Measurements from ENCODE around the gene WLS. TPM values are rescaled to one million over a fixed set of nuclear protein-coding genes. Genes with fewer than 3 reads are reported as not detected.

WLS gene
- total RNA-seq, 1 donor from 2014 or later: 187 TPM

DNA sequence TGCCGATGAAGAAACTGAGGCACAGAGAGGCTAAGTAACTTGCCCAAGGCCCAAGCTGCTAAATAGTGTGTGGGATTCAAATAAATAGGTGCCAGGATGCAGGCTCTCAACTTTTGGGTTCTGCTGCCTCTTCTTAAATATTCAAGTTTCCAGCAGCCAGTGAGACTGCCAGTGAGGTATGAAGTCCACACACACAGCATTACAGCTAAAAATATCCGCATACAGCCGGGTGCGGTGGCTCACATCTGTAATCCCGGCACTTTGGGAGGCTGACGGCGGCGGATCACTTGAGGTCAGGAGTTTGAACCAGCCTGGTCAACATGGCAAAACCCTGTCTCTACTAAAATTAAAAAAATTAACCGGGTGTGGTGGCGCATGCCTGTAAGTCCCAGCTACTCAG, 103.5 kb downstream of the WLS start:
- Mint-ChIP-seq H3K4me3 (ENCODE audit: unreplicated experiment) (no peak overlapping the region), H3K27ac (ENCODE audit: unreplicated experiment) (no peak overlapping the region), H3K27me3 (ENCODE audit: low read depth, unreplicated experiment) (no peaks in the 10 kb centered on the region), H3K4me1 (ENCODE audit: low read depth, unreplicated experiment) (peaks cover 16% of the 10 kb centered on the region), H3K9me3 (ENCODE audit: unreplicated experiment) (no peaks in the 10 kb centered on the region), H3K36me3 (ENCODE audit: low read depth, unreplicated experiment) (peaks cover 24% of the 10 kb centered on the region)
- Histone ChIP-seq H3K4me1 (ENCODE audit: insufficient read depth, low read length) (peaks cover 13% of the 10 kb centered on the region), H3K4me3 (ENCODE audit: insufficient read depth, low read depth, low read length) (no peak overlapping the region), H3K9ac (ENCODE audit: low read length) (no peak overlapping the region), H3K27me3 (ENCODE audit: insufficient read depth, low read length) (no peaks in the 10 kb centered on the region), H3K36me3 (ENCODE audit: insufficient read depth, low read length) (peaks cover 67% of the 10 kb centered on the region), H2AFZ (ENCODE audit: low read depth, low read length) (no peak overlapping the region), H3K79me2 (ENCODE audit: insufficient read depth, low read length) (no peaks in the 10 kb centered on the region), H4K20me1 (ENCODE audit: insufficient read depth, low read length) (peaks cover 5% of the 10 kb centered on the region), H3K4me2 (ENCODE audit: low read length) (no peak overlapping the region), H3K9me3 (ENCODE audit: insufficient read depth, low read depth, low read length) (no peaks in the 10 kb centered on the region), H3K27ac (ENCODE audit: low read depth, low read length) (peak overlapping the region; percentile 6)
- TF ChIP-seq EZH2 (IDR thresholded peaks at IDR 0.05; ENCODE audit: insufficient read depth, low read length): no peak
- TF ChIP-seq, protein P1, sequence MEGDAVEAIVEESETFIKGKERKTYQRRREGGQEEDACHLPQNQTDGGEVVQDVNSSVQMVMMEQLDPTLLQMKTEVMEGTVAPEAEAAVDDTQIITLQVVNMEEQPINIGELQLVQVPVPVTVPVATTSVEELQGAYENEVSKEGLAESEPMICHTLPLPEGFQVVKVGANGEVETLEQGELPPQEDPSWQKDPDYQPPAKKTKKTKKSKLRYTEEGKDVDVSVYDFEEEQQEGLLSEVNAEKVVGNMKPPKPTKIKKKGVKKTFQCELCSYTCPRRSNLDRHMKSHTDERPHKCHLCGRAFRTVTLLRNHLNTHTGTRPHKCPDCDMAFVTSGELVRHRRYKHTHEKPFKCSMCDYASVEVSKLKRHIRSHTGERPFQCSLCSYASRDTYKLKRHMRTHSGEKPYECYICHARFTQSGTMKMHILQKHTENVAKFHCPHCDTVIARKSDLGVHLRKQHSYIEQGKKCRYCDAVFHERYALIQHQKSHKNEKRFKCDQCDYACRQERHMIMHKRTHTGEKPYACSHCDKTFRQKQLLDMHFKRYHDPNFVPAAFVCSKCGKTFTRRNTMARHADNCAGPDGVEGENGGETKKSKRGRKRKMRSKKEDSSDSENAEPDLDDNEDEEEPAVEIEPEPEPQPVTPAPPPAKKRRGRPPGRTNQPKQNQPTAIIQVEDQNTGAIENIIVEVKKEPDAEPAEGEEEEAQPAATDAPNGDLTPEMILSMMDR (IDR thresholded peaks at IDR 0.05; ENCODE audit: insufficient read depth, low read depth, low read length): no peak
- FAIRE-seq: no peak
- no peak for DNase-seq (ENCODE audit: low read depth)

DNA sequence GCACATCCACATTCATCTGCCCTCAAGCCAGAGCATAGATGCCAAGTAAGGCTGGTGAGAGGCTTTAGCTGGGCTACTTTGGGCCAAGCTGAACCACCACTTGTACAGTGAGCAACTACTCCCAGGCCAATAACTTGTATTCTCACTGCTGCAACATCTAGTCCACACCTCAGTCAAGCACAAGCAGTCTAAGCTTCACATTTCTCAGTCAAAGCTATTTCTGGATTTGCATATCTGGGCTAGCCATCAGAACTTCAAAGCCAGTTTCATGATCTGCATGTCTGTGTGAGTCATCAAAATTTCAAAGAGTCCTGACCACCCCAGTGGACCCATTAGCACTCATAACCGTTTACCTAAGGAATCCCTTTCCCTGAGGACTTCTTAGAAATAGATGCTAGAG, 104.2 kb downstream of the WLS start:
- no peaks in the 10 kb centered on the region for H3K9me3 ChIP-seq (ENCODE audit: insufficient read depth, low read depth, low read length)
- no peaks in the 10 kb centered on the region for H3K79me2 ChIP-seq (ENCODE audit: insufficient read depth, low read length)
- H3K4me1 ChIP-seq (ENCODE audit: insufficient read depth, low read length): peaks cover 13% of the 10 kb centered on the region
- peaks cover 64% of the 10 kb centered on the region for H3K36me3 ChIP-seq (ENCODE audit: insufficient read depth, low read length)
- Mint-ChIP-seq H3K4me3 (ENCODE audit: unreplicated experiment) (no peak overlapping the region), H3K27ac (ENCODE audit: unreplicated experiment) (peak overlapping the region; percentile 79), H3K4me1 (ENCODE audit: low read depth, unreplicated experiment) (peaks cover 16% of the 10 kb centered on the region), H3K9me3 (ENCODE audit: unreplicated experiment) (no peaks in the 10 kb centered on the region), H3K36me3 (ENCODE audit: low read depth, unreplicated experiment) (peaks cover 17% of the 10 kb centered on the region), H3K27me3 (ENCODE audit: low read depth, unreplicated experiment) (no peaks in the 10 kb centered on the region)
- no peak overlapping the region for H3K9ac ChIP-seq (ENCODE audit: low read length)
- no peaks in the 10 kb centered on the region for H3K27me3 ChIP-seq (ENCODE audit: insufficient read depth, low read length)
- no peak for FAIRE-seq
- H3K4me3 ChIP-seq (ENCODE audit: insufficient read depth, low read depth, low read length): no peak overlapping the region
- peaks cover 5% of the 10 kb centered on the region for H4K20me1 ChIP-seq (ENCODE audit: insufficient read depth, low read length)
- peak overlapping the region; percentile 25 for H3K27ac ChIP-seq (ENCODE audit: low read depth, low read length)
- no peak for TF ChIP-seq EZH2 (IDR thresholded peaks at IDR 0.05; ENCODE audit: insufficient read depth, low read length)
- TF ChIP-seq, protein P1 (IDR thresholded peaks at IDR 0.05; ENCODE audit: insufficient read depth, low read depth, low read length): no peak
- DNase-seq (ENCODE audit: low read depth): peak; percentile 90
- no peak overlapping the region for H2AFZ ChIP-seq (ENCODE audit: low read depth, low read length)
- H3K4me2 ChIP-seq (ENCODE audit: low read length): peak overlapping the region; percentile 34

DNA sequence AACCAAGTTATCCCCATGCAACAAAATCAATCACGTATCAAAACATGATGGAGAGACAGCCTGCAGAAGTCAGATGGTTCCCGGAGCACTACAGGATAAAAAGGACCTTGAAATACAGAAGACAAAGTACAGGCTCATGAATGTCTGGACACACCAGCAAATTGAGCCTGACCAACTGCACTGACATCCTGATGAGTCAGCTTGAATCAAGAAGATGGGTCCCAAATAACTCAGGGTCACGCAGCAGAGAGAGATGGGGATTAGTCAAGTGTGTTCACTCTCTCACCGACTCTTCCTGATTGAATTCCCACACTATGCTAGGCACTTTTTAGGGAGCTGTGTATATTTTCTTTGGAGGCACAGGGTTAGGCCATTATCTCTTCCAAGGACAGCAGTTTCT, 110.8 kb downstream of the WLS start:
- no peaks in the 10 kb centered on the region for H3K79me2 ChIP-seq (ENCODE audit: insufficient read depth, low read length)
- H3K9me3 ChIP-seq (ENCODE audit: insufficient read depth, low read depth, low read length): no peaks in the 10 kb centered on the region
- peaks cover 40% of the 10 kb centered on the region for H3K36me3 ChIP-seq (ENCODE audit: insufficient read depth, low read length)
- peak; percentile 37 for FAIRE-seq
- Mint-ChIP-seq H3K36me3 (ENCODE audit: low read depth, unreplicated experiment) (peaks cover 11% of the 10 kb centered on the region), H3K4me3 (ENCODE audit: unreplicated experiment) (no peak overlapping the region), H3K27me3 (ENCODE audit: low read depth, unreplicated experiment) (no peaks in the 10 kb centered on the region), H3K4me1 (ENCODE audit: low read depth, unreplicated experiment) (peaks cover 9% of the 10 kb centered on the region), H3K9me3 (ENCODE audit: unreplicated experiment) (no peaks in the 10 kb centered on the region), H3K27ac (ENCODE audit: unreplicated experiment) (peak overlapping the region; percentile 16)
- H4K20me1 ChIP-seq (ENCODE audit: insufficient read depth, low read length): peaks cover 7% of the 10 kb centered on the region
- H3K27me3 ChIP-seq (ENCODE audit: insufficient read depth, low read length): no peaks in the 10 kb centered on the region
- no peak overlapping the region for H3K4me3 ChIP-seq (ENCODE audit: insufficient read depth, low read depth, low read length)
- H3K9ac ChIP-seq (ENCODE audit: low read length): no peak overlapping the region
- TF ChIP-seq, protein P1 (IDR thresholded peaks at IDR 0.05; ENCODE audit: insufficient read depth, low read depth, low read length): no peak
- no peak for TF ChIP-seq EZH2 (IDR thresholded peaks at IDR 0.05; ENCODE audit: insufficient read depth, low read length)
- DNase-seq (ENCODE audit: low read depth): peak; percentile 73
- peak overlapping the region; percentile 2 for H3K27ac ChIP-seq (ENCODE audit: low read depth, low read length)
- peaks cover 13% of the 10 kb centered on the region for H3K4me1 ChIP-seq (ENCODE audit: insufficient read depth, low read length)
- no peak overlapping the region for H3K4me2 ChIP-seq (ENCODE audit: low read length)
- H2AFZ ChIP-seq (ENCODE audit: low read depth, low read length): no peak overlapping the region
